ENCODE data around the gene MRRF.

Gene MRRF

DNA sequence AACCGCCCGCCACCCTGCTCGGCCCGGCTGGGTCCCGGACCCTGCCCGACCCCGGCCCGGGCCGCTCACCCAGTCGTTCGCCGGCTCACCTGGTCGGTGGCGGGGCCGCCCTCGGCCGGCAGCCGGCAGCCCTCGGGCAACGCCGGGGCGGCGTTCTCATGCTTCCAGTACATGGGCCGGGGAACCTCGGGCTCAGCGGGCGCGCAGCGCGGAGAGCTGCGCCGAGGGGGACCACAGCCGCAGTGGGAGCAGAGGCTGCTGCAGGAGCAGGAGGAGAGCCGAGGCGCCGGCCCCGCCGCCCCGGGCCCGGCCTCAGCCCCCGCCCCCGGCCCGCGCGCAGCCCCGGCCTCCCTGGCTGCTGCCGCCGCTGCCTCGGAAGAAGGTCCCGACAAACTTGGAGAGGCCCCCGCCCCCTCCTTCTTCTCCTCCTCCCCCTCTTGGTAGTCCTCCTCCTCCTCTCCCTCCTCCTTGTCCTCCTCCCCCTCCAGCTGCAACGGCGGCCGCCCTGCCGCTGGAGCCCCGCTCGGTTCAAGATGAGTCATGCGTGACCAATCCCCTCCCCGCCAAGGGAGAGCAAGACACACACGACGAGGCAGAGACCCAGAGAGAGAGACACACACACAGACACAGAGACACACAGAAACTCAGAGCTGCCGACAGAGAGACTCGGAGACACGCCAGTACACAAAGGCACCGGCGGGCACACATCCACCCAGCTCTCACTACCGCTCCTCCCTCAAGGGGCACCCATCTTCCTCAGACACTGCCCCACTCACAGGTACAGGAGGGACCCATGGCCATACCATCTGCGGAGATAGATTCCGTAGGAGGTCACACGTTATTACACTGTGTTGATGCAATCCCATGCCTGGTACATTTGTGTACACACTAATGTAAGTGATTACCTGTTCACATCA is 35.9 kb upstream of the MRRF start, which contains the start of gene LHX6:
Gene LHX6 (minus strand): TSS at position 390 of the 917 bp plus-strand sequence. CDS start 217 bp downstream, at position 173.
- no peak for DNase-seq (ENCODE audit: low read depth)

DNA sequence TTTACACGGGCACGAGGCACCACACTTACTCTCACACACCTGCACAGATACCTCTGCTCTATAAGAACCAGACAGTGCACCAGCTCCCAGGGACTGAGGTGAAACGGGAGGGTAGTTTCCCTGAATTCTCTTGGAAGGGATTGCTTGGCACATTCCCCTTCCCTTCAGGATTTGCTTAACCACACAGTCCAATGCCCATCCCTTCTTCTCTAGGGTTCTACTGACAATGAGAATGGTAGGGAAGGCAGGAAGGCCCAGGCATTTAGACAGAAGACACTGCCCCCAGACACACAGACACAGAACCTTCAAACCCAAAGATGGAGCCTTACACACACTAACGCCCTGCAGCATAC is 35.2 kb upstream of the MRRF start:
- DNase-seq (ENCODE audit: low read depth) = no peak

DNA sequence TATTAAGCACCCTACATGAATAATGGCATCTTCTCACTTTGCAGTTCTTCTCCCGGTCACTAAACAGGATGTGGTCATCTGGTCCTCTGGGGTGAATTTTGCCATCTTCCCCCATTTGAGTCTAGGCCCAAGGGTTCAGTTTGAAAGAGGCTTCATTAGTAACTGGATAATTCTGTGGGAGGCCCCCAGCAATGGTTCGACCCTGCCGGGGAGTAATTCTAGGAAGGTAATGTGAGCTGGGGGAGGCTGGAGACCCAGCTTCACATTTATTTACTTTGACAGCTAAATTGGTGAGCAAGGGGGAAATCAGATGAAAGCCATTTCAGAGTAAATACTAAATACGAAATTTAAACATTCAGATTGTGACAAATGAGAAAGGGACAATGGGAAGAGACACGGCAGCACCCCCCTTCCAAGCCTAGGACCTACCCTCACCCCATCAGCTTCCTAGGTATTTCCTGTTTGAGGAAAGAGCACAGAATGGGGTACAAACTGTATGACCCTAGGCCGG is 31.8 kb upstream of the MRRF start:
- DNase-seq (ENCODE audit: low read depth) = no peak

DNA sequence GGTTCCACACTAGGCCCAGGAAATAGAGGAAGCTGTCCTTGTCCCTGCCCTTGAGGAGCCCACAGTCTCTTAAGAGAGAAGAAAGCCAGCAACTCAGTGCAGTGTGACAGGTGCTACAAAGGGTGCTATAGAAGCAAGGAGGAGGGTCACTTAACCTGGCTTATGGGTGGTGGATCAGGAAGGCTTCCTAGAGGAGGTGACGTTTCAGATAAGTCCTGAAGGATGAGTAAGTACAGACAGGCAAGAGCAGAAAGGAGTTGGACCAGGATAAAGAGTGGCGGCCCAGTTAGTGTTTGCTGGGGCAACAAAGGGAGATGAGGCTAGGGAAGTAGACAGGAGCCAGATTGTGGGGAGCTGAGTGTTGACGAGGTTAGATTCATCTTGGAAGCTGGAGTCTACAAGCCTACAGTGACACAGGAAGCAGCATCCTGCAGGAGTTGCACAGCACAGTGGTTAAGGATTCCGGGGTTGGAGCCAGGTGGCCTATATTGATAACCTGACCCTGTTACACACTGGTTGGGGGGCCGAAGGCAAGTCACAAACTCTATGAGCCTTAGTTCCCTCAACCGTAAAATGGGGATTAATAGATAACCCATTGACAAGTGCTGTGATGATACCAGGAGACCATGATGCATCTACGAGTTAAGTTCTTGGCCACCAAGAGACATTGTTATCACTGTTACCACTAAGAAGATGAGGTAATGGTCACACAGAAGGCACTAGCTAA is 30.5 kb upstream of the MRRF start:
- no peak for DNase-seq (ENCODE audit: low read depth)

DNA sequence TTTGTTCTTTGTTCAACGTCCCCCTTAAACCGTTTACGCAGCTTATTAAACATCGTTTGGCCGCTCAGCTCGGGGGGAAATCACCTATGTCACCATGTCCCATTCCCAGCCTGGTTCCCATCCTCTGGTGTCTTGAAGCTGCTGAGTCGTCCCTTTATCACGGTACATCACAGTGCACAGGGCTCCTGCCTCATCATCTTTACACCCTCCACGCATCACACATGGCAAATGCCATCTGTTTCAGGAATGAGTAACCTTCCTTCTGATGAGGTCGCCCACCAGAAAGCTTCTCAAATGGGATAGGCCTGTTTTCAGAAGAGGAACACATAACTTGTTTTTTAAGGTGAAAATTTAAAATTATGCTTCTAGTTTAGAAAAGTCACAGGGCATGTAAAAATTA is 28.0 kb upstream of the MRRF start:
- DNase-seq (ENCODE audit: low read depth) = no peak

DNA sequence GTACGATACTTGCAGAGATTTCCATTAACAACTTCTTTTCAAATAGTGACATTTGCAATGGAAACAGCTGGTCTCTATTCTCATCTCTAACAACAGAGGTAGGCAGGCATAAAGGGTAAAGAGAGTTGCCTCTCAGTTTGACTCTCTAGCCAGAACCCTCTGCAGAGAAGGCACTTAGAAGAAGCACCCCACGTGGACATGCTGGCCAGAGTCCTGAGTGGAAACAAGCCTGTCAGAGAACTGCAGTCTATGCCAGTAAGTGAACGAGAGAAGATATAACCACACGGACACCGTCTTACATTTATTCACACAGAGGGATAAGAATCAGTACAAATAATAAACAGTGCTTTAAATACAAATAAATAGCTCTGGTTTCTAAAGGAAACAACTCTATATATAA is 25.0 kb upstream of the MRRF start:
- no peak for DNase-seq (ENCODE audit: low read depth)

DNA sequence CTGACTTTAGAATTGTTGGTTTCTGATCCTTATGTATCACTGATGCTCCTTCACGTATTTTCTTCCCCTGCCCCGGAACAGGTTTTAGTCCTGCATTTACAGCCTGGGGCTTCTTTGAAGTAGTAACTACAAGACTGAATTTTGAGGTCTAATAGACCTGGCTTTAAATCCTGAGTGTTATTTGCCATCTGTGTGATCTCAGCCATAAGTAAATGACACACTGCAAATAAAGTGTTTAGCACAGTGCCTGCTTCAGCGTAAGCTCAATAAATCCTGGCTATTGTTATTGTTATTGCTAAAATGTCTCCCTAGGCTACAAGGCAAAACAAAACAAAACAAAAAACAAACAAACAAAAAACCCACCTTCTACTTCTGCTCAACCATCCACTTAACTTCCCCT is 20.3 kb upstream of the MRRF start:
- DNase-seq (ENCODE audit: low read depth) = no peak

DNA sequence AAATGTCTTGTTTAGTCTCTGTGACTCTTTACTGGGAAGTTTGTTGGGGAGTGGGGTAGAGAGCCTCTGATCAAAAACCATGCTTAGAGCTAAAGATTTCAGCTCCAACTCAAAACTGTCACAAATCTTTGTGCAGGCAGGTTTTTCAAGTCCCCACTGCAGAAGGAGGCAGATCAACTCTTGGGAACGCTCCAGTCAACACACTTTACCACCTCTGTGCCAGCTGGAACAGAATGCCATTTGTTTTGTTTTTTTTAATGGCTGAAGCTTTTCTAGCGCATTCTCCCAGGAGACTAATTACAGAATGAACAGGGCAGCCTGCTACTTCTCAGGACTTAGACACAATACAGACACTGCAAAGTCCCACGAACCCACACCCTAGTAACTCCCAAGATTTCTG is 18.0 kb upstream of the MRRF start:
- no peak for DNase-seq (ENCODE audit: low read depth)

DNA sequence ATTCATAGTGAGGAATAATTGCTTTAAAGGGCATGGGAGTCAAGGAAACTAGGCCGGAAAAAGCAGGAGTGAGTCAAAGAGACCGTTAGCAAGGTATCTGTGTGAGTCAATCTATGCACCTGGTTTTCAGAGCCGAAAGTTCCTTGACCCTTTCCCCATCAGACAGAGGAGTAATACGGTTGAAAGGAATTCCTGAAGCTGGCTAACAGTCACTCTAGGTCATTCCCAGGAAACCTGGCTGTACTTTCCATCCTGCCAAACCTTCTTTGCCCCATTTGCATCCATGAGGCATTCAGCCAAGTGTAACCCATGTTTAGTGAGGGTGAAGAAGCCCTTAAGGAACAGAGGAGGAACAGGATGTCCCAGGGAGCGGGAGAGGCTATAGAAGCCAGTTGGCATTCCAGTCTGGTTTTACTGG is 16.2 kb upstream of the MRRF start:
- no peak for DNase-seq (ENCODE audit: low read depth)

DNA sequence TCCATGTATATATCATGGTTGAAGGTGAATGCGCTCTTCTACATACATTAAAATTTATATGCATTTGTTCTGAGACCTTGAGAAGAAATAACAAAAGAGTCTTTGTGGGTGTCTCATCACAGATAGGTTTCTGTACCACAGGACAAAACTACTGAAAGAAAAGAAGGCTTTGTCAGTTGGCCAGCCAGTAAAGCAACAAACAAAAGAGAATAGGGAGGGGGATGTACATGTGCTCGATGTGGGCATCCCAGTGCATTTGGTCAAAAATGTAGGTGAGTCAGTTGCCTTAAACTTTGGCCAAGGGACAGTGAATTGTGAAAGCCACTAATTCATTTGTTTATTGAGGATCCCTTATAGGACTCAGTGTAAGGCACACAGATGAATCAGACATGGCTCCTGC is 13.3 kb upstream of the MRRF start:
- no peak for DNase-seq (ENCODE audit: low read depth)

DNA sequence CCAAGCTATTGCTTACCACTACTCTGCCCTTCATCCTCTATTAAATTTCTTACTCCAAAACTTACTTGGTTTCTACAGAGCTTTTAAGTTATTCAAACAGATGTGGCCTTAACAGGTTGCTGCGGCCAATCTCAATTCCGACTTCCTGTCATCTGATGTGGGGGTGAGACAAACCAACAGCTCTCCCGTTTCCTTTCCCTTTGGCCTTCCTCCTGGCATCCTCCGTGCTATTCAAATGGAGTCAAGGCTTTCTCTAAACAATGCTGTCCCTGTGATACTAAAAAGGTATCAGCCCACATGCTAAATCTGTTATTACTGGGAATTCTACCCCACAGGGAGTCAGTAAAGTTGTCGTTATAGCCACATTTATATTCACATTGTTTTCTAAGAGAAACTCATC is 11.9 kb upstream of the MRRF start:
- no peak for DNase-seq (ENCODE audit: low read depth)

DNA sequence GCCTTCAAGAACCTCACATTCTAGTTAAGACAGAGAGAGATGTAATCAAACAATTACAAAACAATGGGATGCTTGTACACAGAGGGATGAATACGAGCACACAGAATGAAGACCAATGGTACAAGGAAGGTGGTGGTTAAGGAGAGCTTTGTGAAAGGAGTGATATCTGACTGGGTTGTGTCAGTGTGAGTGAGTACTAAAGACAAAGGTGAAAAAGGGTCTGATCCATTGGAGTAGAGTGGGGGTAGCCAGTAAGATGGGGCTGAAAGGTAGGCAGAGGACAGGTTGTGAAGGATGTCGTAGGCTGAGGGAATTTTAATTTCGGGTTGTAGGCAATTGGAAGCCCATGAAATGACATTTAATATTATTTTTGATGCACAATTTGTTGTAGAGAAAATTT is 9.9 kb upstream of the MRRF start:
- no peak for DNase-seq (ENCODE audit: low read depth)

DNA sequence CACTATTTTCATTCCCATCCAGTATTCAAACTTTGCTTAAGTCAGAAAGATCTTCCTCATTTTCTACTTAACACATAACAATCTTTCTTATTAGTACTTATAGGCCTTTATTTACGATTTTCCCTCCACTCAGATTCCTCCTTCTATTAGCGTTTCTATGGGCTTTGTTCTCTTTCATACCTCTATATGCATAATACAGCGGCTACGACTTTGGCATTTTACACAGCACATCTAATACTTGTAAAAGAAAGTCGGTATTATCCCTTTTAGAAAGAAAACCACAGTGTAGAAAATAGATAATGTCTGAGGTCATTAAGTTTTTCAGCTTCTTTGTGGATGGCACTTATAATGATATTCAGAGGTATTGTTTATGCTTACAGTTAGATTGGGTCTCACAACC is 8.5 kb upstream of the MRRF start:
- DNase-seq (ENCODE audit: low read depth) = no peak

DNA sequence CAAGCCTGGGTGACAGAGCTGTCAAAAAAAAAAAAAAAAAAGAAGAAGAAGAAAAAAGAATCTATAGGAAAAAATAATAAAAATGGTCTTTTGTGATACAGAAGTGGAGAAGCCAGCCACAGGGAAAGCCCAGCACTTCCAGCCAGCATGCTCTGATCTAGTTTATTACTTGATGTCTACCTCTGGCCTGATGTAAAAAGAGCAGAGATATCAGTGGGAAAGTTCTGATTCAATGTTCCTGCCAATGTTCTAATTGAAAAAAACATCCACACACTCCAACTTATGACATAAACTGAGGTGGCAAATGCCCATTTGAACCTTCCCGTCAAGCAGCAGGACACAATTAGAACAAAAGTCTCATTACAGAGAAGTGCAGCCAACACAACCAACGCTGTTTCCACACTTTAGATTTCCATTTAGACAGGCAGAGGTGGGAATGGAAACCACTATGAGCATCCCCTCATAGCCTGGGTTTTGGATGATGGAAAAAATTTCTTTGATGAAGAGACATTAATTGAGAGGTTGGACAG is 5.7 kb upstream of the MRRF start:
- no peak for DNase-seq (ENCODE audit: low read depth)

DNA sequence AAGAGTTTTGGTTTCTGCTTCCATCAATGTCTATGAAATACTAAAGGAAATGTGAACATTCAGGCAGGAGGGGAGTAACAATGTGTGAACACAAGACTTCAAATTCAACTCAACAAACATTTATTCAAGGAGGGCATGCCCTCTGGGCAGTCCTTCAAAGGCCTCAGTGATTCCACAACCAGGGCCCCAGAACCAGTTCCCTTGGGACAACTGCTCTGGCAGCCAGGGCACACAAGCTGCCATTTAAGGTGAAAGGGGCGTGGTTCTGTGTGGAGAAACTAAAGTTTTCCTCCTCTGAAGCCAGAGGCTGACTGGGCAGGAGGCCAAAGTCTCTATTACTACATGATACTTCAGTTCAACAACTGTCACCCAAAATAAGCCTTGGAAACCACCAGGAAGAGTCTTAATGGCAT is 3.2 kb upstream of the MRRF start:
- DNase-seq (ENCODE audit: low read depth) = peak; percentile 68

DNA sequence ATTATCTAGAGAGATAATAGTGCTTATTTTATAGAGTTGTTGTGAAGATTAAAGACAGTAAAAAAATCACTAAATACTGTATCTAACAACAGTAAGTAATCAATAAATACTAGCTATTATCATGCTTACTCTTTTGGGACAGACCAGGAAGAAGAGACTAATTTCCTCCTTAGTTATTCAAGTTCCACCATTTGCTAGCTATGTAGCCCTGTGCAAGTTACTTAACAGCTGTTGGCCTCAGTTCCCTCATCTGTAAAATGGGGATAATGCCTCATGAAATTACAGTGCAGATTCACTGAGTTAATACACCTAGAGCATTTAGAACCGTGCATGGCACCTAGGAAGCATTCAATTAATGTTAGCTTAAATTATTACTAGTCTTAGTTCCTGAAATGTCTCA is 2.6 kb upstream of the MRRF start:
- no peak for DNase-seq (ENCODE audit: low read depth)

DNA sequence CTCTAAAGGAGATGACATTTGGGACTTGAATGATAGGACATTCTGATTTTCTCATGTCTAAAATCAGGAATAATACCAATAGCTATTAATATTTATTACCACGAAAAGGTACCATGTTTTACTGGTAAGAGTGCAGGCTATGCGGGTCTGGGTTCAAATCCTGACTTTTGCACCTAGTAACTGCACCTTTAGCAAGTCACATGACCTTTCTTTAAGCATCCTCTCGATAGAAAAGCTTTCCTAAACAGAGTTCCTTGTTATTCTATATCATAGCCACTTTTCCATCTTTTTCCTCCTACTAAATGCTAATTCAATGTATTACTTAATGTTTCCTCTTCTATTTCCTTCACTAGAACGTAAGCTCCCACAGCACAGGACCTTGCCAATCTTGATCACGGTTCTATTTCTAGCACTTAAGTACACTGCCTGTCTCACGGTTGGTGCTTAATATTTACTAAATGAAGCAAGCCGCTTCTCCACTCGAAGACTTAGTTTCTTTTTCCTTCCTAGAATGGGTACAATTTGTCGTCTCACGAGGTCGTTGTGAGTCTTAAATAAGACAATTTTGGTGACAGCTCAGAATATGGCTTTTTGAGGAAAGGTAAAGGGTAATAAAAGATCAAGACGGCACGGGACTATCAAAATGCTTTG is 858 bp upstream of the MRRF start:
- DNase-seq (ENCODE audit: low read depth) = no peak

DNA sequence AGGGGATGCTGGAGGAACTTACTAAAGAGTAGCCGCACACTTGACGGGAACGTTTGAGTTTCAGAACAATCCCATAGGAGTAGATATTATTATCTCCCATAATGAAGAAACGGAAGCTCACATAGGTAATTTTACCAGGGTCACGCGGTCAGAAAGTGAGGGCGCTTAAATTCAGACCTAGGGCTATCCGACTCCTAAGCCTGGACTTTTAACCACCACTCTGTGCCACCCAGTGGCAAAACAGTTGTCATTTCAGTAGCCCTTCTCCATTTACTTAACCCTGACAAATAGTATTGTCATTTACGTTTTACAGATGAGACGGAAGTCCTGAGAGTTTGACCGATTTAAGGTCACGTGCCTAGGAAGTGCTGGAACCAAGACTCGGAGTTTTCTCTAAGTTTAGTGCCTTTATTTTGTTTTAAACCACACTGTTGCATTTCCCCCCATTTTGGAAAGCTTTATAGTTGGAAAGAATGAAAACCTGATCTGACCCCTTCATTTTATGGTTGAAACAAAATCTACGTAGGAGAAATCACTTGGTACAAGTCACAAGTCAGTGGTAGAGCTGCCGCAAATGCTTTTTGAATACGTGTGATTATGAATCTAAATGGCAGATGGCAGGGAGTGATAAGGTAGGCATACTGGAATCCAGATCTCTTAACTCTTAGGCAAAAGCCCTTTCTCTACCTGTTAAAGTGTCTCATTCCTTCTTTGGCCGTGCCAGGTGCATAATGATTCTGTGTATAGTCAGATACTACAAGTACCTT is 650 bp downstream of the MRRF start:
- DNase-seq (ENCODE audit: low read depth) = peak; percentile 4

DNA sequence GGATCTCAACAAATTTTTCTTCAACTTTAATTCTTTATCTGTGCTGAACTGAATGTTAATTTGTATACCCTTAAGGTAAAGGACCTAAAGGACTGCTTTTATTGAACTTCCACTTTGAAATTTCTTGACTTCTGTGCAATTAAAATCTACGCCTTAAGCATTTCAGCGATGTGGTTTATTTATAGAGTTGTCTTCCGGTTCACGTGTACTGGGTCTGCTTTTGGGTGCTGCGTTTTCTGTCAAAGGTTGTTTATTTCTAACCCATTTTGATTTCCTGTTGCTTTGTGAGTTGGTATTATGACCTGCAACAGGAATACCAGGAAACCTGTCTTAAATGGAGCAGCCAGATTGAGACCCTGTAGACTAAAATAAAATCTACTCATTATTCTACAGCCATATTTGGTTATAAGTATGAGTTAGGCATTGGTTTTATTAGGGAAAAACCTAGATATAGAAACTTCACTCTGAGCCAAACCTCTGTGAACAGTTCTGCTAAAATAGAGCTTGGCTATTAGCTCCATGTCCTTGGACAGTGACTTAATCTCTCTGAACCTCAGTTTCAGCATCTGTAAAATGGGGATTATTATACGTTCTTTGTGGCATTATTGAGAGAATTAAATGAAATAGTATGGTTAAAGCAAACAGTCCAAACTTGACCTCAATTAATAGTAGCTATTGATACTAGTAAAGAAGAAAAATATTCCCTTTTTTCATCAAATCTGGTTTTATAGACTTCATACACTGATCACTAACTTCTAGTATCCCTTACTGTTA is 3.5 kb downstream of the MRRF start:
- no peak for DNase-seq (ENCODE audit: low read depth)

DNA sequence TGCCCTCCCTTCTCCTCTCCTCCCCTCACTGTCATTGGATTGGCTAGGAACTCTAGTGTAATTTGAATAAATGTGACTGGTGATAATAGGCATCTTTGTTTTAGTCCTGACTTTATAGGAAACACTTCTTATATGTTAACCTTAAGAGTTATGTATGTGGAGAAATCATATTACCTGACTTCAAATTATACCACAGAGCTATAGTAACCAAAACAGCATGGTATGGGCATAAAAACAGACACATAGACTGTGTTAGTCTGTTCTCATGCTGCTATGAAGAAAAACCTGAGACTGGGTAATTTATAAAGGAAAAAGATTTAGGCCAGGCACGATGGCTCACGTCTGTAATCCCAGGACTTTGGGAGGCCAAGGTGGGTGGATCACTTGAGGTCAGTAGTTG is 9.4 kb downstream of the MRRF start:
- no peak for DNase-seq (ENCODE audit: low read depth)

DNA sequence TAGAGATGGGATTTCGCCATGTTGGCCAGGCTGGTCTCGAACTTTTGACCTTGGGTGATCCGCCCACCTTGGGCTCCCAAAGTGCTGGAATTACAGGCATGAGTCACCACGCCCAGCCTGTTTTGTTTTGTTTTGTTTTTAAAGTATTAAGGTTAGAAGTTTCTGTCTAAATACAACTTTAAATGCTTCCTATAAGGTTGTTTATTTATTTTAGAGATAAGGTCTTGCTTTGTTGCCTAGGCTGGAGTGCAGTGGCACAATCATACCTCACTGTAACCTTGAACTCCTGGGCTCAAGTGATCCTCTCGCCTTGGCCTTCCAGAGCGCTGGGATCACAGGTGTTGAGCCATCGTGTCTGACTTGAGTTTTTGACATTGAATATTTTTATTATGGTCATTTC is 11.4 kb downstream of the MRRF start:
- no peak for DNase-seq (ENCODE audit: low read depth)
